Stimulated activated CD4-positive, alpha-beta T cell treated with anti-CD3 and anti-CD28 coated beads, Interleukin-1b, Interleukin-23, amount 100 ng/mL, for 24 hours (primary cell): ENCODE data around the gene MACROH2A1.

Experiments
- DNase-seq, 4 experiments: peaks; one replicate each; pipeline ENCODE4 v3.0.0-alpha.2; 2020; ENCODE audit warnings: low read depth in 4 of 4, low spot score in 1 of 4

The MACROH2A1 gene

DNA sequence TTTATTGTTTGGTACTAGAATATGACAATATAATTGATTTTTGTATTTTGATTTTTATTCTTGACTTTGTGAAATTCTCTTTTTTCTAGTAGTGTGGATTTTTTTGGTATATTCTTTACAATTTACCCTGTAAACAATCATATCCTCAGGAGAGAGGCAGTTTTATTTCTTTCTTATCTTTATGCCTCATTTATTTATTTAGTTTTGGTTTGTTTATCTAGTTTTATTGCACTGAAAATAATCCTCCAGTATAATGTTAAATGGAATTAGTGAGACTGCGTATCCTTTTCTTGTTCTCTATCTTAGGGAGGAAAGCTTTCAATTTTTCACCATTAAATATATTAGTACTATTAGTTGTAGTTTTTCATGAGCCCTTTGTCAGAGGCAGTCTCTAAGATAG, 109.4 kb downstream of the MACROH2A1 start:
- DNase-seq = no peak

DNA sequence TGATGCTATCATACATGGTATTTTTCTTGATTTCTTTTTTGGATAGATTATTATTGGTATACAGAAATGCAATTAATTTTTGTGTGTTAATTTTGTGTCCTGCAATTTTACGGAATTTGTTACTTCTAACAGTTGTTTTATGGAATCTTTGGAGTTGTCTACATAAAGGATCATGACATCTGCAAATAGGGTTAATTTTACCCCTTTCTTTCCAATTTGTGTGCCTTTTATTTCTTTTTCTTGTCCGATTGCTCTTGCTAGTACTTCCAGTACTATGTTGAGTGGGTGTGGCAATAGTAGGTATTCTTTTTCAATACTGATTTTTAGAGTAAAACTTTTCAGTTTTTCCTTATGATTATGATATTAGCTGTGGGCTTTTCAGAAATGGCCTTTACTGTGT, 111.5 kb downstream of the MACROH2A1 start:
- DNase-seq = no peak
